Small intestine (tissue), 7 donors: ENCODE data around the gene SLC29A1. TPM values are rescaled to one million over a fixed set of nuclear protein-coding genes. Genes with fewer than 3 reads are reported as not detected.

Experiments
- DNase-seq, 2 donors: peaks; one replicate each; pipeline versions ENCODE4 v3.0.0 to v3.0.0-alpha.2; 2013
- FAIRE-seq: peaks from 2 replicates; lab custom pipeline; 2012; peaks lifted over from hg19 to GRCh38; lab: Jason Lieb, UNC
- H3K27ac ChIP-seq, 3 donors: one replicate each; pipeline ENCODE4 v1.5.1; 2013; ENCODE audit warnings: low read length in 2 of 3, mild to moderate bottlenecking in 2 of 3, control low read depth in 1 of 3, inconsistent platforms in 1 of 3, low read depth in 1 of 3, moderate library complexity in 1 of 3
- H3K27me3 ChIP-seq, 3 donors: one replicate each; pipeline ENCODE4 v1.6.1; 2013; ENCODE audit warnings: low read length in 3 of 3, inconsistent platforms in 1 of 3; ENCODE audit not compliant: control insufficient read depth in 3 of 3, insufficient read depth in 3 of 3
- H3K36me3 ChIP-seq, 3 donors: one replicate each; pipeline ENCODE4 v1.6.1; 2013; ENCODE audit warnings: low read length in 3 of 3, inconsistent platforms in 1 of 3, low read depth in 1 of 3, mild to moderate bottlenecking in 1 of 3, moderate library complexity in 1 of 3; ENCODE audit not compliant: control insufficient read depth in 3 of 3, insufficient read depth in 2 of 3
- H3K4me1 ChIP-seq, 3 donors: one replicate each; pipeline ENCODE4 v1.6.1; 2013; ENCODE audit warnings: low read length in 2 of 3, inconsistent platforms in 1 of 3, low read depth in 1 of 3, mild to moderate bottlenecking in 1 of 3, moderate library complexity in 1 of 3; ENCODE audit not compliant: control insufficient read depth in 3 of 3, insufficient read depth in 2 of 3
- H3K4me3 ChIP-seq, 3 donors: one replicate each; pipeline ENCODE4 v1.5.1; 2013; ENCODE audit warnings: low read length in 3 of 3, control low read depth in 1 of 3, inconsistent platforms in 1 of 3, low read depth in 1 of 3, mild to moderate bottlenecking in 1 of 3, moderate library complexity in 1 of 3
- H3K9me3 ChIP-seq, 2 donors: one replicate each; pipeline ENCODE4 v1.6.1; 2013; ENCODE audit warnings: low read depth in 1 of 2, low read length in 1 of 2; ENCODE audit not compliant: control insufficient read depth in 2 of 2, insufficient read depth in 1 of 2
- WGBS, 3 donors: extraction: QIAGEN DNeasy Blood & Tissue Kit; methylation state at CpG; one replicate each; pipeline ENCODE4 v1.1.7; 2013; 5-methylcytosine and 5-hydroxymethylcytosine counted together
- polyA plus RNA-seq, 4 donors: library from polyadenylated mRNA; stranded (reverse) in 3 of 4; unstranded in 1 of 4; fragments of 200-250 nt in 3 of 4; fragments of 120-200 nt in 1 of 4; gene quantifications; one replicate each; pipeline versions ENCODE4 v1.2.1 to v1.2.3, GENCODE V29; 2013
- donor health status: healthy with polysubstance abuse.
- donor health status: control.
- donor health status: control.
- donor health status: Bipolar disorder and iron deficiency.
- donor health status: healthy.

Gene SLC29A1
- polyA plus RNA-seq, 4 donors = 2.4 to 38.0 (median 13.6) TPM

- 90 to 96% (median 90%) methylated on average over 6 of the region's 6 CpGs for WGBS, 3 donors
- no peaks in the 10 kb centered on the region for H3K27me3 ChIP-seq
- peaks cover 2 to 41% (median 20%) of the 10 kb centered on the region in 3 donors for H3K4me1 ChIP-seq
- H3K36me3 ChIP-seq = peaks cover 0 to 56% (median 3%) of the 10 kb centered on the region in 3 donors
- no peak for FAIRE-seq
- DNase-seq = no peak
- H3K9me3 ChIP-seq = no peaks in the 10 kb centered on the region
- no peak overlapping the region for H3K4me3 ChIP-seq
- peak overlapping the region in 1 of 3 donors; percentile 34 for H3K27ac ChIP-seq
These were observed 37.3 kb downstream of the SLC29A1 start for GRCh38 chr6:44260451-44261297.

- Histone ChIP-seq H3K4me1 (peaks cover 0 to 33% (median 20%) of the 10 kb centered on the region in 3 donors), H3K27ac (no peak overlapping the region), H3K4me3 (no peak overlapping the region), H3K36me3 (peaks cover 0 to 51% (median 3%) of the 10 kb centered on the region in 3 donors), H3K9me3 (no peaks in the 10 kb centered on the region), H3K27me3 (no peaks in the 10 kb centered on the region)
- FAIRE-seq = no peak
- 94 to 99% (median 95%) methylated on average over 8 of the region's 8 CpGs for WGBS, 3 donors
- no peak for DNase-seq
These were observed 38.2 kb downstream of the SLC29A1 start for GRCh38 chr6:44261581-44261980.

- no peaks in the 10 kb centered on the region for H3K27me3 ChIP-seq
- peak overlapping the region; percentile 28 to 85 (median 66) for H3K4me3 ChIP-seq
- DNase-seq (no peak), FAIRE-seq (no peak)
- peaks cover 0 to 30% (median 20%) of the 10 kb centered on the region in 3 donors for H3K4me1 ChIP-seq
- peak overlapping the region in 2 of 3 donors; percentile 41 to 82 for H3K27ac ChIP-seq
- 46 to 55% (median 55%) methylated on average over 7 of the region's 7 CpGs for WGBS, 3 donors
- H3K9me3 ChIP-seq = no peaks in the 10 kb centered on the region
- H3K36me3 ChIP-seq = peaks cover 0 to 51% (median 3%) of the 10 kb centered on the region in 3 donors
These were observed 39.3 kb downstream of the SLC29A1 start for GRCh38 chr6:44262467-44263353.

GRCh38 chr6:44263354-44264100 is 40.1 kb downstream of the SLC29A1 start:
- DNase-seq = peak in 1 of 2 donors; percentile 65
- Histone ChIP-seq H3K36me3 (peaks cover 0 to 46% (median 3%) of the 10 kb centered on the region in 3 donors), H3K9me3 (no peaks in the 10 kb centered on the region), H3K27me3 (peaks cover 0 to 5% (median 2%) of the 10 kb centered on the region in 3 donors), H3K27ac (peak overlapping the region; percentile 22 to 84 (median 82)), H3K4me3 (peak overlapping the region; percentile 26 to 85 (median 66)), H3K4me1 (peaks cover 0 to 28% (median 20%) of the 10 kb centered on the region in 3 donors)
- FAIRE-seq = no peak
- 15 to 22% (median 20%) methylated on average over 7 to 9 of the region's 9 CpGs for WGBS, 3 donors

- Histone ChIP-seq H3K36me3 (peaks cover 0 to 37% (median 0%) of the 10 kb centered on the region in 3 donors), H3K4me3 (peak overlapping the region; percentile 66 to 85 (median 85)), H3K27ac (peak overlapping the region; percentile 82 to 84 (median 84)), H3K4me1 (peaks cover 0 to 28% (median 20%) of the 10 kb centered on the region in 3 donors), H3K9me3 (no peaks in the 10 kb centered on the region), H3K27me3 (peaks cover 4 to 13% (median 5%) of the 10 kb centered on the region in 3 donors)
- WGBS, 3 donors = 4 to 5% (median 4%) methylated on average over 13 of the region's 13 CpGs
- no peak for FAIRE-seq
- DNase-seq = peak; percentile 40 to 44
These were observed 41.0 kb downstream of the SLC29A1 start for GRCh38 chr6:44264154-44265006.

GRCh38 chr6:44265007-44265721 is 41.8 kb downstream of the SLC29A1 start, which contains the start of gene NFKBIE:
Gene NFKBIE, minus strand, starts transcription at chr6:44265551. Its CDS starts 205 bp downstream, at chr6:44265346.
- FAIRE-seq = no peak
- peaks cover 0 to 2% of the 10 kb centered on the region in 2 donors for H3K9me3 ChIP-seq
- WGBS, 3 donors = 0 to 1% (median 0%) methylated on average over 52 to 72 of the region's 72 CpGs
- peaks cover 0 to 29% (median 0%) of the 10 kb centered on the region in 3 donors for H3K36me3 ChIP-seq
- DNase-seq = peak; percentile 86 to 96
- peak within 1 kb of the TSS; percentile 66 to 85 (median 85) for H3K4me3 ChIP-seq
- H3K4me1 ChIP-seq = peaks cover 0 to 28% (median 20%) of the 10 kb centered on the region in 3 donors
- peaks cover 4 to 21% (median 9%) of the 10 kb centered on the region in 3 donors for H3K27me3 ChIP-seq
- peak within 1 kb of the TSS; percentile 82 to 84 (median 84) for H3K27ac ChIP-seq
